Measurements from ENCODE around the gene ZBTB46. TPM values are rescaled to one million over a fixed set of nuclear protein-coding genes. Genes with fewer than 3 reads are reported as not detected.

Gene ZBTB46
- total RNA-seq, 2 experiments from 2014 or later = 0.67 to 1.3 TPM

- H3K9me2 ChIP-seq (ENCODE audit: insufficient read depth, low read length) = no peaks in the 10 kb centered on the region
- no TSS peak for BruUV-seq (replicated peaks)
- DNase-seq (ENCODE audit: low spot score) = no peak
- no peaks in the 10 kb centered on the region for H3K79me2 ChIP-seq (ENCODE audit: insufficient read depth, low read depth, low read length)
- no peak overlapping the region for H3K27ac ChIP-seq (ENCODE audit: low read depth, low read length, poor library complexity, severe bottlenecking)
- H2AFZ ChIP-seq (ENCODE audit: low read length) = no peak overlapping the region
- POLR2A ChIA-PET = no interaction called here
- no peaks in the 10 kb centered on the region for H4K20me1 ChIP-seq (ENCODE audit: insufficient read depth, low read length)
- intact Hi-C loops (cut with micrococcal nuclease; ENCODE audit: unreplicated experiment) = no loop called here
- no peaks in the 10 kb centered on the region for H3K4me1 ChIP-seq (ENCODE audit: insufficient read depth, low read length, poor library complexity, severe bottlenecking)
- no peaks in the 10 kb centered on the region for H3K9me3 ChIP-seq (ENCODE audit: low read length)
- no peak overlapping the region for H3K4me2 ChIP-seq (ENCODE audit: low read length)
- H3K4me3 ChIP-seq (ENCODE audit: low read depth, low read length, poor library complexity, severe bottlenecking) = no peak overlapping the region
- no peaks in the 10 kb centered on the region for H3K36me3 ChIP-seq (ENCODE audit: insufficient read depth, low read length)
- CTCF ChIA-PET (ENCODE audit: unreplicated experiment) = no interaction called here
- TF ChIP-seq CTCF (conservative IDR thresholded peaks at IDR 0.05; ENCODE audit: low read length) = no peak
- no peak for TF ChIP-seq EZH2phosphoT487 (IDR thresholded peaks at IDR 0.05; ENCODE audit: borderline replicate concordance, low read depth, low read length)
These were observed 9.3 kb downstream of the ZBTB46 start for GRCh38 chr20:63821811-63822210.

- Histone ChIP-seq H4K20me1 (ENCODE audit: insufficient read depth, low read length) (no peaks in the 10 kb centered on the region), H3K9me3 (ENCODE audit: low read length) (no peaks in the 10 kb centered on the region), H3K4me3 (ENCODE audit: low read depth, low read length, poor library complexity, severe bottlenecking) (no peak overlapping the region), H3K79me2 (ENCODE audit: insufficient read depth, low read depth, low read length) (no peaks in the 10 kb centered on the region), H3K9me2 (ENCODE audit: insufficient read depth, low read length) (no peaks in the 10 kb centered on the region), H3K4me2 (ENCODE audit: low read length) (peak overlapping the region; percentile 1; the same call in 1 of the 2 replicates), H3K36me3 (ENCODE audit: insufficient read depth, low read length) (no peaks in the 10 kb centered on the region), H2AFZ (ENCODE audit: low read length) (peak overlapping the region; percentile 43; the same call in 1 of the 2 replicates), H3K4me1 (ENCODE audit: insufficient read depth, low read length, poor library complexity, severe bottlenecking) (no peaks in the 10 kb centered on the region), H3K27ac (ENCODE audit: low read depth, low read length, poor library complexity, severe bottlenecking) (no peak overlapping the region)
- no TSS peak for BruUV-seq (replicated peaks)
- intact Hi-C loops (cut with micrococcal nuclease; ENCODE audit: unreplicated experiment) = no loop called here
- POLR2A ChIA-PET = no interaction called here
- no peak for DNase-seq (ENCODE audit: low spot score)
- CTCF ChIA-PET (ENCODE audit: unreplicated experiment) = no interaction called here
- no peak for TF ChIP-seq EZH2phosphoT487 (IDR thresholded peaks at IDR 0.05; ENCODE audit: borderline replicate concordance, low read depth, low read length)
- TF ChIP-seq CTCF (conservative IDR thresholded peaks at IDR 0.05; ENCODE audit: low read length) = peak; percentile 47
These were observed 11.7 kb downstream of the ZBTB46 start for GRCh38 chr20:63819224-63819921.

GRCh38 chr20:63815615-63816253 lies 15.3 kb downstream of the ZBTB46 start:
- no peak for TF ChIP-seq EZH2phosphoT487 (IDR thresholded peaks at IDR 0.05; ENCODE audit: borderline replicate concordance, low read depth, low read length)
- no peak for TF ChIP-seq CTCF (conservative IDR thresholded peaks at IDR 0.05; ENCODE audit: low read length)
- H3K4me3 ChIP-seq (ENCODE audit: low read depth, low read length, poor library complexity, severe bottlenecking) = no peak overlapping the region
- POLR2A ChIA-PET = no interaction called here
- H2AFZ ChIP-seq (ENCODE audit: low read length) = no peak overlapping the region
- no peaks in the 10 kb centered on the region for H3K79me2 ChIP-seq (ENCODE audit: insufficient read depth, low read depth, low read length)
- no peaks in the 10 kb centered on the region for H3K9me3 ChIP-seq (ENCODE audit: low read length)
- DNase-seq (ENCODE audit: low spot score) = no peak
- CTCF ChIA-PET (ENCODE audit: unreplicated experiment) = no interaction called here
- intact Hi-C loops (cut with micrococcal nuclease; ENCODE audit: unreplicated experiment) = no loop called here
- H4K20me1 ChIP-seq (ENCODE audit: insufficient read depth, low read length) = no peaks in the 10 kb centered on the region
- no peaks in the 10 kb centered on the region for H3K9me2 ChIP-seq (ENCODE audit: insufficient read depth, low read length)
- no TSS peak for BruUV-seq (replicated peaks)
- H3K27ac ChIP-seq (ENCODE audit: low read depth, low read length, poor library complexity, severe bottlenecking) = no peak overlapping the region
- no peaks in the 10 kb centered on the region for H3K36me3 ChIP-seq (ENCODE audit: insufficient read depth, low read length)
- H3K4me1 ChIP-seq (ENCODE audit: insufficient read depth, low read length, poor library complexity, severe bottlenecking) = no peaks in the 10 kb centered on the region
- H3K4me2 ChIP-seq (ENCODE audit: low read length) = no peak overlapping the region

Data from OCI-LY7 (cell line).